ENCODE measurements around the gene PPM1B. TPM values are rescaled to one million over a fixed set of nuclear protein-coding genes. Genes with fewer than 3 reads are reported as not detected.

Gene PPM1B
- total and polyA plus RNA-seq, 2 of the 8 experiments (the other 6 are each of a cell fraction or from before 2014, with no cell fraction given), result 43.6 to 126 TPM

DNA sequence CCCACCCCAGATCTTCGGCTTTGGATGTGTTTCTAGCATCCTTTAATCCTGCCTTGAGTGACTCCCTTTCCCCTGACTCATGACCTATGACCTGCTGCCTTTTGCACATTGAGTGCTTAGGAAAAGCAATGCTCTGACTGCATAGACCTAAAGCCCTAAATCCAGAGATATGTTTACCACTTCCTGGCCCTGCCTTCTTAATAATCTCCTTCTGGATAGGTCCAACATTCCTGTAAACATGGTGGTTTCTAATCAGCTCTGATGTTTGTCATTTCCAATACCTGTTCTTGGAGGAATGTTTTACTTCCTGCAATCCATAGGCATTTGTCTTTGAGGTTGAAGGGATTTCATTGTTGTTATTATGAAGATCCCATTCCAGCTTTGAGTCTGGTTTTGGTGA is 108.9 kb downstream of the PPM1B start:
- Histone ChIP-seq H3K56ac (replicated peaks; ENCODE audit: insufficient read length, low read depth, low read length) (no peak overlapping the region), H2AFZ (ENCODE audit: low read length) (no peak overlapping the region), H3K27ac (ENCODE audit: low read depth, low read length) (no peak overlapping the region), H2AK5ac (ENCODE audit: low read depth, low read length) (no peak overlapping the region), H2BK120ac (replicated peaks; ENCODE audit: low read depth, low read length) (no peak overlapping the region), H2BK20ac (ENCODE audit: low read length) (no peak overlapping the region), H2BK15ac (ENCODE audit: low read length) (no peak overlapping the region), H3K14ac (ENCODE audit: insufficient read length) (no peak overlapping the region), H3K79me2 (ENCODE audit: control insufficient read depth in 1 of 2, insufficient read depth in 2 of 2, low read length in 2 of 2) (no peaks in the 10 kb centered on the region), H2BK5ac (ENCODE audit: low read depth, low read length) (no peak overlapping the region), H3K9ac (replicated peaks in 1 of 4; ENCODE audit: extremely low read depth in 1 of 4, low read depth in 3 of 4, low read length in 3 of 4) (no peak overlapping the region), H3K18ac (ENCODE audit: extremely low read depth, low read length) (no peak overlapping the region), H3K27me3 (replicated peaks in 1 of 4; ENCODE audit: control insufficient read depth in 3 of 4, extremely low read depth in 1 of 4, insufficient read depth in 3 of 4, low read length in 3 of 4) (no peaks in the 10 kb centered on the region), H4K8ac (ENCODE audit: extremely low read depth, insufficient read depth, low read length) (no peak overlapping the region), H4K20me1 (replicated peaks in 1 of 2; ENCODE audit: control insufficient read depth in 1 of 2, insufficient read depth in 2 of 2, low read length in 2 of 2) (no peaks in the 10 kb centered on the region), H4K91ac (replicated peaks; ENCODE audit: insufficient read length, low read length) (no peak overlapping the region), H4K5ac (ENCODE audit: insufficient read length, low read depth, low read length) (no peak overlapping the region), H3K4ac (replicated peaks; ENCODE audit: insufficient read length, low read depth, low read length) (no peak overlapping the region), H3K23ac (ENCODE audit: insufficient read length) (no peak overlapping the region), H3K4me3 (ENCODE audit: extremely low read depth in 1 of 4, insufficient read depth in 2 of 4, low read depth in 3 of 4, low read length in 4 of 4) (no peak overlapping the region), H3K4me1 (replicated peaks in 1 of 4; ENCODE audit: control insufficient read depth in 3 of 4, insufficient read depth in 4 of 4, low read length in 3 of 4) (no peaks in the 10 kb centered on the region), H3K4me2 (ENCODE audit: insufficient read depth in 1 of 2, low read depth in 2 of 2, low read length in 2 of 2) (no peak overlapping the region), H3K23me2 (ENCODE audit: low read depth, low read length) (no peaks in the 10 kb centered on the region), H3K9me3 (ENCODE audit: insufficient read depth in 2 of 2, low read depth in 1 of 2, low read length in 1 of 2) (no peaks in the 10 kb centered on the region), H3K79me1 (ENCODE audit: low read depth, low read length) (no peaks in the 10 kb centered on the region), H2BK12ac (ENCODE audit: low read depth, low read length) (no peak overlapping the region), H3K36me3 (ENCODE audit: control insufficient read depth in 2 of 4, insufficient read depth in 4 of 4, low read length in 3 of 4) (no peaks in the 10 kb centered on the region)
- TF ChIP-seq EGR1 (IDR thresholded peaks at IDR 0.05; ENCODE audit: borderline replicate concordance, low read depth, low read length) (no peak), SAP30 (IDR thresholded peaks at IDR 0.05; ENCODE audit: insufficient read depth, insufficient replicate concordance, low read length) (no peak), FOSL1 (IDR thresholded peaks at IDR 0.05; ENCODE audit: insufficient read depth, low read depth, low read length) (no peak), BCL11A (IDR thresholded peaks at IDR 0.05; ENCODE audit: low read depth in 2 of 2, low read length in 2 of 2) (no peak), KDM5A (IDR thresholded peaks at IDR 0.05; ENCODE audit: low read length) (no peak), SP2 (IDR thresholded peaks at IDR 0.05; ENCODE audit: low read length) (no peak), POU5F1 (IDR thresholded peaks at IDR 0.05; ENCODE audit: low read depth, low read length) (no peak), POLR2AphosphoS5 (IDR thresholded peaks at IDR 0.05; ENCODE audit: low read depth, low read length) (no peak)
- ChIA-PET POLR2A (ENCODE audit: partially characterized antibody) (interaction anchor here (0.6 kb wide), 1 partner anchor 43 kb away, joined by 3 read pairs; no protein-coding TSS in a partner anchor), CTCF (ENCODE audit: partially characterized antibody) (interaction anchor here (1.8 kb wide), 1 partner anchor 14 kb away, joined by 5 read pairs; no protein-coding TSS in a partner anchor)
- DNase-seq (ENCODE audit: low read depth in 1 of 2, low spot score in 2 of 2), result no peak
- no peak for FAIRE-seq
- WGBS, 2 experiments (ENCODE audit: extremely low coverage in 1 of 2, insufficient coverage in 1 of 2, insufficient read length in 1 of 2, insufficient replicate concordance in 2 of 2, low coverage in 1 of 2, low lambda C conversion rate in 2 of 2, missing lambda C conversion rate in 1 of 2), result 89% methylated on average over 1 of the region's 1 CpG; no CpG with 5 or more reads in 1 of the 2 experiments
